SJCRH30 (cell line): Measurements from ENCODE around the gene DNAAF2. TPM values are rescaled to one million over a fixed set of nuclear protein-coding genes. Genes with fewer than 3 reads are reported as not detected.
"Not testable (repeated sequence)": the region's sequence is repeated elsewhere in the genome, so short reads cannot be mapped to it uniquely, and the experiment has no call there.

Experiments used
- DNase-seq, 2 experiments: peaks; one replicate each; pipeline ENCODE4 v3.0.0-alpha.2; 2015 to 2020
- H3K27ac ChIP-seq: fragments of 250-450 bp; sonication (Bioruptor Pico); 2 replicates; pipeline ENCODE4 v1.5.1; 2020; ENCODE audit warnings: mild to moderate bottlenecking, moderate library complexity
- H3K27me3 ChIP-seq: fragments of 250-450 bp; sonication (Bioruptor Pico); 2 replicates; pipeline ENCODE4 v1.5.1; 2020; ENCODE audit warnings: mild to moderate bottlenecking, moderate library complexity
- H3K36me3 ChIP-seq: fragments of 250-450 bp; sonication (Bioruptor Pico); 2 replicates; pipeline ENCODE4 v1.5.1; 2020; ENCODE audit warnings: mild to moderate bottlenecking, moderate library complexity
- H3K4me1 ChIP-seq: fragments of 250-450 bp; sonication (Bioruptor Pico); 2 replicates; pipeline ENCODE4 v1.5.1; 2020; ENCODE audit warnings: mild to moderate bottlenecking, moderate library complexity
- H3K4me3 ChIP-seq: fragments of 250-450 bp; sonication (Bioruptor Pico); 2 replicates; pipeline ENCODE4 v1.5.1; 2020; ENCODE audit warnings: mild to moderate bottlenecking, moderate library complexity
- H3K9me3 ChIP-seq: fragments of 250-450 bp; sonication (Bioruptor Pico); replicated peaks from 2 replicates; pipeline ENCODE4 v1.5.1; 2020; ENCODE audit warnings: mild to moderate bottlenecking, moderate library complexity
- total RNA-seq: library from RNA; depleted of rRNA; stranded (reverse); fragments of >200 nt; shearing (Covaris generic); gene quantifications from 2 replicates; pipeline ENCODE4 v1.2.3, GENCODE V29; 2014

DNAAF2 gene
- total RNA-seq, 1 experiment from 2014 or later: 20.6 TPM

- Histone ChIP-seq H3K9me3 (no peaks in the 10 kb centered on the region), H3K4me3 (peak overlapping the region; percentile 84), H3K4me1 (peaks cover 6% of the 10 kb centered on the region; the same call in 1 of the 2 replicates), H3K27me3 (no peaks in the 10 kb centered on the region), H3K36me3 (peaks cover 6% of the 10 kb centered on the region; the same call in 1 of the 2 replicates), H3K27ac (peak overlapping the region; percentile 87)
- peak; percentile 96 to 97 for DNase-seq
Observed at GRCh38 chr14:49633640-49634546, 1.2 kb downstream of the DNAAF2 start.

- no peak for DNase-seq
- Histone ChIP-seq H3K27ac (no peak overlapping the region), H3K36me3 (peaks cover 46% of the 10 kb centered on the region)
Observed at GRCh38 chr14:49623941-49624839, 10.9 kb downstream of the DNAAF2 start.

GRCh38 chr14:49623387-49623786 is 11.7 kb downstream of the DNAAF2 start:
- H3K36me3 ChIP-seq: peaks cover 54% of the 10 kb centered on the region
- H3K27ac ChIP-seq: no peak overlapping the region
- DNase-seq: no peak
- H3K9me3 ChIP-seq: no peaks in the 10 kb centered on the region
- H3K27me3 ChIP-seq: no peaks in the 10 kb centered on the region
- peaks cover 12% of the 10 kb centered on the region; the same call in 1 of the 2 replicates for H3K4me1 ChIP-seq
- H3K4me3 ChIP-seq: no peak overlapping the region

More at GRCh38 chr14:49623941-49624839, 10.9 kb downstream of the DNAAF2 start:
- Histone ChIP-seq H3K4me1 (peaks cover 12% of the 10 kb centered on the region; the same call in 1 of the 2 replicates), H3K27me3 (no peaks in the 10 kb centered on the region), H3K9me3 (no peaks in the 10 kb centered on the region), H3K4me3 (no peak overlapping the region)

- peaks cover 58% of the 10 kb centered on the region for H3K36me3 ChIP-seq
- peaks cover 12% of the 10 kb centered on the region; the same call in 1 of the 2 replicates for H3K4me1 ChIP-seq
- no peak overlapping the region for H3K27ac ChIP-seq
- peak in 1 of 2 experiments; percentile 15 for DNase-seq
- no peaks in the 10 kb centered on the region for H3K9me3 ChIP-seq
- peak overlapping the region; percentile 77 for H3K4me3 ChIP-seq
- H3K27me3 ChIP-seq: no peaks in the 10 kb centered on the region
Observed at GRCh38 chr14:49622022-49622607, 12.9 kb downstream of the DNAAF2 start.

GRCh38 chr14:49621114-49621881 is 13.7 kb downstream of the DNAAF2 start:
- H3K36me3 ChIP-seq: peaks cover 56% of the 10 kb centered on the region
- peak overlapping the region; percentile 85 for H3K27ac ChIP-seq
- H3K9me3 ChIP-seq: no peaks in the 10 kb centered on the region
- DNase-seq: peak; percentile 81 to 86
- peak overlapping the region; percentile 77 for H3K4me3 ChIP-seq
- H3K4me1 ChIP-seq: peaks cover 12% of the 10 kb centered on the region; the same call in 1 of the 2 replicates
- no peaks in the 10 kb centered on the region for H3K27me3 ChIP-seq

GRCh38 chr14:49620182-49621113 is 14.6 kb downstream of the DNAAF2 start, which contains the start of the genes MGAT2 and RPL36AL:
MGAT2 (plus strand) TSS chr14:49620799; CDS start chr14:49621269, 470 bp downstream.
RPL36AL (minus strand) TSS chr14:49620626; CDS start chr14:49619104, 1,522 bp downstream.
- Histone ChIP-seq H3K4me3 (peak within 1 kb of the TSS; percentile 77), H3K36me3 (peaks cover 49% of the 10 kb centered on the region), H3K27ac (peak within 1 kb of the TSS; percentile 85), H3K4me1 (peaks cover 12% of the 10 kb centered on the region; the same call in 1 of the 2 replicates), H3K9me3 (no peaks in the 10 kb centered on the region), H3K27me3 (no peaks in the 10 kb centered on the region)
- DNase-seq: peak; percentile 98

GRCh38 chr14:49619730-49620129 is 15.3 kb downstream of the DNAAF2 start:
- peaks cover 46% of the 10 kb centered on the region for H3K36me3 ChIP-seq
- H3K27ac ChIP-seq: peak overlapping the region; percentile 85

GRCh38 chr14:49619273-49619672 is 15.8 kb downstream of the DNAAF2 start:
- Histone ChIP-seq H3K36me3 (peaks cover 47% of the 10 kb centered on the region), H3K4me3 (peak overlapping the region; percentile 77), H3K4me1 (peaks cover 12% of the 10 kb centered on the region; the same call in 1 of the 2 replicates)
- not testable (repeated sequence) for DNase-seq, H3K9me3 ChIP-seq, H3K27ac ChIP-seq, H3K27me3 ChIP-seq

More at GRCh38 chr14:49619730-49620129, 15.3 kb downstream of the DNAAF2 start:
- Histone ChIP-seq H3K27me3 (no peaks in the 10 kb centered on the region), H3K4me3 (peak overlapping the region; percentile 77), H3K4me1 (peaks cover 12% of the 10 kb centered on the region; the same call in 1 of the 2 replicates), H3K9me3 (no peaks in the 10 kb centered on the region)
- DNase-seq: no peak

GRCh38 chr14:49617852-49618519 is 17.1 kb downstream of the DNAAF2 start:
- Histone ChIP-seq H3K27me3 (no peaks in the 10 kb centered on the region), H3K27ac (no peak overlapping the region), H3K4me3 (no peak overlapping the region), H3K36me3 (peaks cover 48% of the 10 kb centered on the region), H3K9me3 (no peaks in the 10 kb centered on the region), H3K4me1 (peaks cover 12% of the 10 kb centered on the region; the same call in 1 of the 2 replicates)
- DNase-seq: no peak

- DNase-seq: no peak
- Histone ChIP-seq H3K36me3 (peaks cover 43% of the 10 kb centered on the region), H3K4me1 (no peaks in the 10 kb centered on the region), H3K27ac (no peak overlapping the region), H3K27me3 (no peaks in the 10 kb centered on the region), H3K9me3 (no peaks in the 10 kb centered on the region), H3K4me3 (no peak overlapping the region)
Observed at GRCh38 chr14:49615776-49616175, 19.3 kb downstream of the DNAAF2 start.

- Histone ChIP-seq H3K4me3 (no peak overlapping the region), H3K27ac (no peak overlapping the region), H3K4me1 (no peaks in the 10 kb centered on the region), H3K27me3 (no peaks in the 10 kb centered on the region), H3K9me3 (no peaks in the 10 kb centered on the region), H3K36me3 (peaks cover 46% of the 10 kb centered on the region)
- no peak for DNase-seq
Observed at GRCh38 chr14:49614196-49614595, 20.8 kb downstream of the DNAAF2 start.

GRCh38 chr14:49612671-49613070 is 22.4 kb downstream of the DNAAF2 start:
- no peaks in the 10 kb centered on the region for H3K4me1 ChIP-seq
- no peak overlapping the region for H3K27ac ChIP-seq
- no peaks in the 10 kb centered on the region for H3K27me3 ChIP-seq
- H3K36me3 ChIP-seq: peaks cover 30% of the 10 kb centered on the region
- no peak overlapping the region for H3K4me3 ChIP-seq
- no peak for DNase-seq
- no peaks in the 10 kb centered on the region for H3K9me3 ChIP-seq
